H1 (cell line): ENCODE measurements around the gene MAP4K4. TPM values are rescaled to one million over a fixed set of nuclear protein-coding genes. Genes with fewer than 3 reads are reported as not detected.

Source experiments
- CTCF ChIA-PET: fragments of 300-600 bp; sonication (Branson Sonifier 250); formaldehyde crosslinking; loops from one replicate; lab custom pipeline; 2021; ENCODE audit not compliant: partially characterized antibody; lab: Charles Lee
- POLR2A ChIA-PET: fragments of 300-600 bp; sonication (Branson Sonifier 250); formaldehyde crosslinking; loops from one replicate; lab custom pipeline; 2021; ENCODE audit warnings: inconsistent platforms; ENCODE audit not compliant: partially characterized antibody; lab: Charles Lee
- DNase-seq, 2 experiments: peaks; one replicate each; pipeline versions ENCODE4 v3.0.0 to v3.0.0-alpha.2; 2010 to 2022; ENCODE audit warnings: low spot score in 2 of 2, low read depth in 1 of 2, mixed read lengths in 1 of 2
- FAIRE-seq: peaks from 2 replicates; lab custom pipeline; 2011; peaks lifted over from hg19 to GRCh38; lab: Jason Lieb, UNC
- H2AFZ ChIP-seq: 2 replicates; pipeline ENCODE4 v1.8.1; 2012; ENCODE audit warnings: low read length, inconsistent platforms
- H2AK5ac ChIP-seq: 2 replicates; pipeline ENCODE4 v1.6.1; 2013; ENCODE audit warnings: low read depth, low read length
- H2BK120ac ChIP-seq: replicated peaks from 2 replicates; pipeline ENCODE3; 2013; ENCODE audit warnings: low read depth, low read length, inconsistent platforms
- H2BK12ac ChIP-seq: 2 replicates; pipeline ENCODE4 v1.6.1; 2013; ENCODE audit warnings: low read depth, low read length
- H2BK15ac ChIP-seq: 2 replicates; pipeline ENCODE4 v1.6.1; 2013; ENCODE audit warnings: low read length
- H2BK20ac ChIP-seq: 2 replicates; pipeline ENCODE4 v1.6.1; 2013; ENCODE audit warnings: low read length
- H2BK5ac ChIP-seq: 2 replicates; pipeline ENCODE4 v1.6.1; 2013; ENCODE audit warnings: low read depth, low read length
- H3K14ac ChIP-seq: 2 replicates; pipeline ENCODE4 v1.6.1; 2013; ENCODE audit warnings: inconsistent platforms; ENCODE audit not compliant: insufficient read length
- H3K18ac ChIP-seq: 2 replicates; pipeline ENCODE4 v1.6.1; 2013; ENCODE audit warnings: low read length; ENCODE audit errors: extremely low read depth
- H3K23ac ChIP-seq: 2 replicates; pipeline ENCODE4 v1.6.1; 2013; ENCODE audit warnings: inconsistent platforms; ENCODE audit not compliant: insufficient read length
- H3K23me2 ChIP-seq: 2 replicates; pipeline ENCODE4 v1.6.1; 2013; ENCODE audit warnings: low read depth, low read length
- H3K27ac ChIP-seq: 2 replicates; pipeline ENCODE4 v1.6.1; 2011; ENCODE audit warnings: low read depth, low read length, inconsistent platforms
- H3K27me3 ChIP-seq, 4 experiments: replicated peaks in 1 of 4; 1 replicate in 1 of 4; 2 replicates in 3 of 4; pipeline versions ENCODE4 v1.6.1 to v1.8.1; 2011 to 2013; ENCODE audit warnings: low read length in 3 of 4, mild to moderate bottlenecking in 3 of 4, inconsistent platforms in 2 of 4, mixed read lengths in 2 of 4, moderate library complexity in 1 of 4; ENCODE audit not compliant: control insufficient read depth in 3 of 4, insufficient read depth in 3 of 4; ENCODE audit errors: extremely low read depth in 1 of 4
- H3K36me3 ChIP-seq, 4 experiments: 2 replicates each; pipeline versions ENCODE4 v1.6.1 to v1.8.1; 2011 to 2013; ENCODE audit warnings: mild to moderate bottlenecking in 4 of 4, low read length in 3 of 4, moderate library complexity in 2 of 4, control low read depth in 1 of 4, inconsistent platforms in 1 of 4; ENCODE audit not compliant: insufficient read depth in 4 of 4, control insufficient read depth in 2 of 4
- H3K4ac ChIP-seq: replicated peaks from 2 replicates; pipeline ENCODE3; 2013; ENCODE audit warnings: low read length, low read depth, mixed read lengths, inconsistent platforms; ENCODE audit not compliant: insufficient read length
- H3K4me1 ChIP-seq, 4 experiments: replicated peaks in 1 of 4; 1 replicate in 1 of 4; 2 replicates in 3 of 4; pipeline versions ENCODE4 v1.6.1 to v1.8.1; 2011 to 2013; ENCODE audit warnings: low read length in 3 of 4, inconsistent platforms in 2 of 4, mixed read lengths in 1 of 4; ENCODE audit not compliant: insufficient read depth in 4 of 4, control insufficient read depth in 3 of 4
- H3K4me2 ChIP-seq, 2 experiments: 2 replicates each; pipeline versions ENCODE4 v1.6.1 to v1.8.1; 2011 to 2013; ENCODE audit warnings: low read depth in 2 of 2, low read length in 2 of 2, control low read depth in 1 of 2, inconsistent platforms in 1 of 2, mild to moderate bottlenecking in 1 of 2; ENCODE audit not compliant: insufficient read depth in 1 of 2
- H3K4me3 ChIP-seq, 4 experiments: fragments of 200-600, 300-600 bp in 1 of 4; sonication (generic), shearing (Covaris generic), sonication (Bioruptor Twin) in 1 of 4; 2 replicates each; pipeline versions ENCODE4 v1.5.1 to v1.8.1; 2011 to 2016; ENCODE audit warnings: low read length in 4 of 4, low read depth in 3 of 4, control low read depth in 2 of 4, inconsistent platforms in 2 of 4, mild to moderate bottlenecking in 2 of 4, mixed read lengths in 1 of 4, moderate library complexity in 1 of 4; ENCODE audit not compliant: insufficient read depth in 2 of 4; ENCODE audit errors: extremely low read depth in 1 of 4
- H3K56ac ChIP-seq: replicated peaks from 2 replicates; pipeline ENCODE3; 2013; ENCODE audit warnings: low read depth, mild to moderate bottlenecking, mixed read lengths, low read length, inconsistent platforms; ENCODE audit not compliant: insufficient read length
- H3K79me1 ChIP-seq: 2 replicates; pipeline ENCODE4 v1.6.1; 2013; ENCODE audit warnings: low read depth, low read length, control low read depth
- H3K79me2 ChIP-seq, 2 experiments: 2 replicates each; pipeline versions ENCODE4 v1.6.1 to v1.8.1; 2012 to 2013; ENCODE audit warnings: low read length in 2 of 2, mild to moderate bottlenecking in 2 of 2, inconsistent platforms in 1 of 2; ENCODE audit not compliant: insufficient read depth in 2 of 2, control insufficient read depth in 1 of 2
- H3K9ac ChIP-seq, 4 experiments: replicated peaks in 1 of 4; 1 replicate in 1 of 4; 2 replicates in 3 of 4; pipeline versions ENCODE4 v1.6.1 to v1.8.1; 2011 to 2013; ENCODE audit warnings: low read depth in 3 of 4, low read length in 3 of 4, control low read depth in 2 of 4, mild to moderate bottlenecking in 2 of 4, moderate library complexity in 2 of 4, inconsistent platforms in 1 of 4; ENCODE audit errors: extremely low read depth in 1 of 4
- H3K9me3 ChIP-seq, 2 experiments: 2 replicates each; pipeline versions ENCODE4 v1.6.1 to v1.8.1; 2012 to 2013; ENCODE audit warnings: mild to moderate bottlenecking in 2 of 2, moderate library complexity in 2 of 2, control low read depth in 1 of 2, inconsistent platforms in 1 of 2, low read depth in 1 of 2, low read length in 1 of 2, mixed read lengths in 1 of 2; ENCODE audit not compliant: insufficient read depth in 2 of 2
- H4K20me1 ChIP-seq, 2 experiments: replicated peaks in 1 of 2; 2 replicates each; pipeline versions ENCODE3 to v1.8.1; 2011 to 2013; ENCODE audit warnings: inconsistent platforms in 2 of 2, low read length in 2 of 2, mild to moderate bottlenecking in 1 of 2; ENCODE audit not compliant: insufficient read depth in 2 of 2, control insufficient read depth in 1 of 2
- H4K5ac ChIP-seq: 2 replicates; pipeline ENCODE4 v1.6.1; 2013; ENCODE audit warnings: low read length, low read depth, mixed read lengths, inconsistent platforms; ENCODE audit not compliant: insufficient read length
- H4K8ac ChIP-seq: 2 replicates; pipeline ENCODE4 v1.8.0; 2013; ENCODE audit warnings: mild to moderate bottlenecking, moderate library complexity, low read length, inconsistent platforms; ENCODE audit not compliant: insufficient read depth; ENCODE audit errors: extremely low read depth
- H4K91ac ChIP-seq: replicated peaks from 2 replicates; pipeline ENCODE3; 2013; ENCODE audit warnings: low read length, mixed read lengths, inconsistent platforms; ENCODE audit not compliant: insufficient read length
- EZH2 ChIP-seq: fragments of 200-600 bp; sonication (generic); IDR thresholded peaks from 2 replicates; pipeline ENCODE4 v1.7.1; 2012; ENCODE audit warnings: low read depth, mild to moderate bottlenecking, moderate library complexity, low read length, inconsistent platforms; ENCODE audit not compliant: severe bottlenecking
- WGBS, 2 experiments: shearing (Covaris generic) in 1 of 2; methylation state at CpG; one replicate each; pipeline versions ENCODE4 v1.1.6 to v1.1.7; 2013 to 2015; ENCODE audit warnings: low lambda C conversion rate in 2 of 2, mixed read lengths in 2 of 2, inconsistent platforms in 1 of 2, low coverage in 1 of 2, missing lambda C conversion rate in 1 of 2; ENCODE audit not compliant: insufficient replicate concordance in 2 of 2, insufficient coverage in 1 of 2, insufficient read length in 1 of 2; ENCODE audit errors: extremely low coverage in 1 of 2, missing lambda C conversion rate in 1 of 2; 5-methylcytosine and 5-hydroxymethylcytosine counted together
- polyA plus RNA-seq, 7 experiments: library from polyadenylated mRNA; depleted of rRNA in 3 of 7; stranded (reverse) in 5 of 7; unstranded in 2 of 7; fragments of >200 nt in 5 of 7; fragments of 200-250 nt in 2 of 7; gene quantifications; 1 replicate in 5 of 7; 2 replicates in 1 of 7; 4 replicates in 1 of 7; pipeline versions ENCODE4 v1.2.1 to v1.2.3, GENCODE V29; 2011 to 2013; ENCODE audit warnings: missing spikeins in 2 of 7, mixed read lengths in 2 of 7
- total RNA-seq: library from RNA; stranded (reverse); fragmentation: NEBNext Ultra II Directional; extraction: Animal tissue kit (Norgen Biotek cat#: 25700); gene quantifications from 2 replicates; pipeline ENCODE4 v1.2.1, GENCODE V29; 2021

MAP4K4 gene
- total and polyA plus RNA-seq, 2 of the 8 experiments (the other 6 are each of a cell fraction or from before 2014, with no cell fraction given), result 53.2 to 138 TPM

- Histone ChIP-seq H3K4me2 (no peak overlapping the region), H2BK12ac (no peak overlapping the region), H3K9me3 (no peaks in the 10 kb centered on the region), H2BK5ac (no peak overlapping the region), H3K56ac (no peak overlapping the region), H2BK20ac (no peak overlapping the region), H3K4me3 (no peak overlapping the region), H2AFZ (no peak overlapping the region), H3K27me3 (no peaks in the 10 kb centered on the region), H3K27ac (no peak overlapping the region), H2BK120ac (no peak overlapping the region), H4K91ac (no peak overlapping the region), H4K8ac (no peak overlapping the region), H4K20me1 (peaks cover 5 to 13% of the 10 kb centered on the region in 2 experiments), H3K23ac (no peak overlapping the region), H3K9ac (no peak overlapping the region), H3K79me2 (peaks cover 0 to 12% of the 10 kb centered on the region in 2 experiments; a peak in 2 of 4 replicates), H3K36me3 (peaks cover 2 to 47% (median 35%) of the 10 kb centered on the region in 4 experiments; a peak in 6 of 8 replicates), H2AK5ac (no peak overlapping the region), H3K4ac (no peak overlapping the region), H3K79me1 (no peaks in the 10 kb centered on the region), H3K14ac (no peak overlapping the region), H3K4me1 (peaks cover 0 to 5% (median 4%) of the 10 kb centered on the region in 4 experiments; a peak in 3 of 7 replicates), H3K23me2 (no peaks in the 10 kb centered on the region), H2BK15ac (no peak overlapping the region), H3K18ac (no peak overlapping the region), H4K5ac (no peak overlapping the region)
- POLR2A ChIA-PET, result interaction anchor here (1.2 kb wide), 1 partner anchor 94 kb away, joined by 3 read pairs; no protein-coding TSS in a partner anchor
- CTCF ChIA-PET, result interaction anchor here (0.6 to 5.9 kb wide), 8 partner anchors 12 to 409 kb away, joined by 3 to 37 read pairs (median 4); no protein-coding TSS in a partner anchor
- TF ChIP-seq EZH2, result no peak
- FAIRE-seq (no peak), DNase-seq (no peak)
- WGBS, 2 experiments, result 69% methylated on average over 5 of the region's 5 CpGs; no CpG with 5 or more reads in 1 of the 2 experiments
Measured at GRCh38 chr2:101828257-101828656, 130.8 kb downstream of the MAP4K4 start.
